Stimulated activated CD8-positive, alpha-beta memory T cell treated with anti-CD3 and anti-CD28 coated beads, Interleukin-15, amount 100 ng/mL, for 1 hour (primary cell): ENCODE results near the gene COX17.

ENCODE experiments used
- DNase-seq: peaks from one replicate; pipeline ENCODE4 v3.0.0-alpha.2; 2020; ENCODE audit warnings: low read depth

Gene COX17

GRCh38 chr3:119643528-119643927 lies 33.7 kb downstream of the COX17 start:
- no peak for DNase-seq

GRCh38 chr3:119642746-119643473 lies 34.3 kb downstream of the COX17 start:
- DNase-seq = no peak

- DNase-seq = no peak
These were observed 35.8 kb downstream of the COX17 start for GRCh38 chr3:119641416-119641815.

GRCh38 chr3:119639494-119640350 lies 37.5 kb downstream of the COX17 start:
- no peak for DNase-seq

GRCh38 chr3:119637679-119638477 lies 39.3 kb downstream of the COX17 start:
- DNase-seq = no peak

- no peak for DNase-seq
These were observed 40.2 kb downstream of the COX17 start for GRCh38 chr3:119636891-119637611.

- no peak for DNase-seq
These were observed 41.0 kb downstream of the COX17 start for GRCh38 chr3:119636249-119636648.

- DNase-seq = no peak
These were observed 41.5 kb downstream of the COX17 start for GRCh38 chr3:119635719-119636118.

- no peak for DNase-seq
These were observed 44.4 kb downstream of the COX17 start for GRCh38 chr3:119632829-119633228.

GRCh38 chr3:119632216-119632615 lies 45.0 kb downstream of the COX17 start:
- no peak for DNase-seq

GRCh38 chr3:119631516-119631915 lies 45.7 kb downstream of the COX17 start:
- no peak for DNase-seq

- no peak for DNase-seq
These were observed 46.3 kb downstream of the COX17 start for GRCh38 chr3:119630880-119631329.

- DNase-seq = no peak
These were observed 46.9 kb downstream of the COX17 start for GRCh38 chr3:119630128-119630879.

GRCh38 chr3:119628816-119629445 lies 48.3 kb downstream of the COX17 start:
- no peak for DNase-seq

GRCh38 chr3:119628390-119628789 lies 48.8 kb downstream of the COX17 start:
- no peak for DNase-seq

GRCh38 chr3:119627461-119627860 lies 49.7 kb downstream of the COX17 start:
- DNase-seq = no peak

GRCh38 chr3:119626196-119626595 lies 51.0 kb downstream of the COX17 start:
- no peak for DNase-seq

- no peak for DNase-seq
These were observed 51.6 kb downstream of the COX17 start for GRCh38 chr3:119625451-119626153.

GRCh38 chr3:119624002-119624720 lies 53.0 kb downstream of the COX17 start:
- no peak for DNase-seq
